Stimulated activated CD4-positive, alpha-beta T cell treated with anti-CD3 and anti-CD28 coated beads, Interleukin-4, amount 100 ng/mL, for 4 hours (primary cell): ENCODE results near the gene C4B.

ENCODE experiments used
- DNase-seq, 2 experiments: peaks; one replicate each; pipeline ENCODE4 v3.0.0-alpha.2; 2020

Gene C4B

GRCh38 chr6:32084780-32085179 lies 70.2 kb downstream of the C4B start:
- no peak for DNase-seq
